ENCODE measurements around the gene ELFN1. TPM values are rescaled to one million over a fixed set of nuclear protein-coding genes. Genes with fewer than 3 reads are reported as not detected.

ELFN1 gene
- total and polyA plus RNA-seq, 7 experiments from 2014 or later = 0.19 TPM; not detected in 6

DNA sequence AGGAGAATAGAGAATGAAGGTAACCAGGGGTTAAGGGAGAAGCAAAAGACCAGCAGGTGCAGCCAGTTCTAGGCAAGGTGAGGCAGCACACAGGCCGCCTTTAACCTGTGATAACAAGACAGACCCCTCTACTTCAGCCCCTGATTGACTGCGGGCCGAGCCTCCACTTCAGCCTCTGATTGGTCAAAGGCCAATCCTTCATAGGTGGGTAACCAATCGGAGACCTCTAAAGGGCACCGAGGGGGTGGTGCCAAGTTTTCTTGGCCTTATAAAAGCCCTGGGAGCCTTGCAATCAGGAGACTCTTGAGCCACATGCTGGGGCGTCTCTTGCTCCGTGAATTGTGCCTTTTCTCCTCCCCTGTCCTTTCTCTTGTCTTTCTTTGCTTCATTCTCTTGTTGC, 98.8 kb downstream of the ELFN1 start:
- Mint-ChIP-seq H3K4me1 (no peaks in the 10 kb centered on the region), H3K27me3 (peaks cover 0 to 4% (median 0%) of the 10 kb centered on the region in 5 donors), H3K9me3 (peaks cover 0 to 15% (median 7%) of the 10 kb centered on the region in 11 donors), H3K4me3 (no peak overlapping the region), H3K27ac (peak overlapping the region in 2 of 9 donors; percentile 7 to 37), H3K36me3 (peaks cover 0 to 6% (median 0%) of the 10 kb centered on the region in 5 donors)
- DNase-seq (no peak), ATAC-seq (no peak)
- Histone ChIP-seq H3K27ac (ENCODE audit: low read depth, low read length) (no peak overlapping the region), H3K36me3 (ENCODE audit: control insufficient read depth in 2 of 3, insufficient read depth in 3 of 3, low read length in 3 of 3) (no peaks in the 10 kb centered on the region), H3K4me3 (ENCODE audit: low read length) (no peak overlapping the region), H3K4me1 (ENCODE audit: control insufficient read depth in 2 of 2, insufficient read depth in 2 of 2, low read length in 2 of 2) (no peaks in the 10 kb centered on the region), H3K27me3 (ENCODE audit: control insufficient read depth in 2 of 2, insufficient read depth in 2 of 2, low read length in 2 of 2) (no peaks in the 10 kb centered on the region), H3K9me3 (ENCODE audit: control insufficient read depth in 2 of 3, low read length in 3 of 3) (peaks cover 0 to 8% (median 0%) of the 10 kb centered on the region in 3 experiments)
- CTCF ChIA-PET = no interaction called here
- POLR2A ChIA-PET = no interaction called here
- intact Hi-C loops (cut with micrococcal nuclease) = no loop called here

- no peak for DNase-seq
- Mint-ChIP-seq H3K36me3 (peaks cover 0 to 6% (median 0%) of the 10 kb centered on the region in 5 donors), H3K9me3 (peaks cover 0 to 16% (median 10%) of the 10 kb centered on the region in 11 donors), H3K27me3 (peaks cover 0 to 4% (median 0%) of the 10 kb centered on the region in 5 donors), H3K4me3 (no peak overlapping the region), H3K4me1 (no peaks in the 10 kb centered on the region), H3K27ac (no peak overlapping the region)
- H3K36me3 ChIP-seq (ENCODE audit: control insufficient read depth in 2 of 3, insufficient read depth in 3 of 3, low read length in 3 of 3) = no peaks in the 10 kb centered on the region
- H3K4me1 ChIP-seq (ENCODE audit: control insufficient read depth in 2 of 2, insufficient read depth in 2 of 2, low read length in 2 of 2) = no peaks in the 10 kb centered on the region
- ChIA-PET POLR2A (no interaction called here), CTCF (no interaction called here)
- H3K4me3 ChIP-seq (ENCODE audit: low read length) = no peak overlapping the region
- ATAC-seq = no peak
- no peaks in the 10 kb centered on the region for H3K27me3 ChIP-seq (ENCODE audit: control insufficient read depth in 2 of 2, insufficient read depth in 2 of 2, low read length in 2 of 2)
- intact Hi-C loops (cut with micrococcal nuclease) = no loop called here
- H3K9me3 ChIP-seq (ENCODE audit: control insufficient read depth in 2 of 3, low read length in 3 of 3) = peaks cover 0 to under 1% (median 0%) of the 10 kb centered on the region in 3 experiments
- H3K27ac ChIP-seq (ENCODE audit: low read depth, low read length) = no peak overlapping the region
Measured at GRCh38 chr7:1769286-1770200, 99.5 kb downstream of the ELFN1 start.

DNA sequence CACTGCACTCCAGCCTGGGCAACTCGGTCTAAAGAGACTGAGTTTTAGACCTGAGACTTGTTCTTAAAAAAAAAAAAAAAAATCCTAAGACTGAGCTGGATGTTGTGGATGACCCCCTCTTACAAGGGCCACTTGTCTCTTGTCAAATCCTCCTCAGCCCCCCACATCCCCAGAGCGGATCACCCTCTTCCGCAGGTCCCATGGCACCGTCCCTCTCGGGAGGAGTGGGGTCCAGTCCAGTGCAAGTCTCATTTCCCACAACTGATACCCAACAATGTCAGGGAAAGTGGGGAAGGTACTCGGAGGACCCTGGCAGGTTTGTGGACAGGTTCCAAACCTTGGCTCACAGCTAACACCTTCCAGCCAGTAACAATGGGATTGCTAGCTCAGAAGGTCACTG, 100.3 kb downstream of the ELFN1 start:
- no peak overlapping the region for H3K4me3 Mint-ChIP-seq
- H3K27me3 Mint-ChIP-seq = peaks cover 0 to 5% (median 3%) of the 10 kb centered on the region in 5 donors
- ATAC-seq (no peak), DNase-seq (no peak)
- Histone ChIP-seq H3K36me3 (ENCODE audit: control insufficient read depth in 2 of 3, insufficient read depth in 3 of 3, low read length in 3 of 3) (no peaks in the 10 kb centered on the region), H3K27ac (ENCODE audit: low read depth, low read length) (no peak overlapping the region), H3K27me3 (ENCODE audit: control insufficient read depth in 2 of 2, insufficient read depth in 2 of 2, low read length in 2 of 2) (no peaks in the 10 kb centered on the region), H3K4me3 (ENCODE audit: low read length) (no peak overlapping the region), H3K9me3 (ENCODE audit: control insufficient read depth in 2 of 3, low read length in 3 of 3) (no peaks in the 10 kb centered on the region), H3K4me1 (ENCODE audit: control insufficient read depth in 2 of 2, insufficient read depth in 2 of 2, low read length in 2 of 2) (no peaks in the 10 kb centered on the region)
- H3K27ac Mint-ChIP-seq = no peak overlapping the region
- H3K9me3 Mint-ChIP-seq = peaks cover under 1 to 22% (median 11%) of the 10 kb centered on the region in 11 donors
- H3K36me3 Mint-ChIP-seq = peaks cover 0 to 6% (median 2%) of the 10 kb centered on the region in 5 donors
- ChIA-PET POLR2A (no interaction called here), CTCF (no interaction called here)
- intact Hi-C loops (cut with micrococcal nuclease) = no loop called here
- no peaks in the 10 kb centered on the region for H3K4me1 Mint-ChIP-seq

- Mint-ChIP-seq H3K36me3 (peaks cover 4 to 19% (median 8%) of the 10 kb centered on the region in 5 donors), H3K27me3 (peaks cover 0 to 17% (median 13%) of the 10 kb centered on the region in 5 donors), H3K4me3 (no peak overlapping the region), H3K4me1 (no peaks in the 10 kb centered on the region), H3K27ac (no peak overlapping the region), H3K9me3 (peaks cover 5 to 48% (median 26%) of the 10 kb centered on the region in 11 donors)
- Histone ChIP-seq H3K27me3 (ENCODE audit: control insufficient read depth in 2 of 2, insufficient read depth in 2 of 2, low read length in 2 of 2) (no peaks in the 10 kb centered on the region), H3K4me3 (ENCODE audit: low read length) (no peak overlapping the region), H3K36me3 (ENCODE audit: control insufficient read depth in 2 of 3, insufficient read depth in 3 of 3, low read length in 3 of 3) (no peaks in the 10 kb centered on the region), H3K9me3 (ENCODE audit: control insufficient read depth in 2 of 3, low read length in 3 of 3) (no peaks in the 10 kb centered on the region), H3K4me1 (ENCODE audit: control insufficient read depth in 2 of 2, insufficient read depth in 2 of 2, low read length in 2 of 2) (no peaks in the 10 kb centered on the region), H3K27ac (ENCODE audit: low read depth, low read length) (no peak overlapping the region)
- intact Hi-C loops (cut with micrococcal nuclease) = no loop called here
- ChIA-PET POLR2A (no interaction called here), CTCF (no interaction called here)
- no peak for DNase-seq
- no peak for ATAC-seq
Measured at GRCh38 chr7:1775389-1775788, 105.3 kb downstream of the ELFN1 start.

- H3K27ac ChIP-seq (ENCODE audit: low read depth, low read length) = no peak overlapping the region
- H3K27me3 ChIP-seq (ENCODE audit: control insufficient read depth in 2 of 2, insufficient read depth in 2 of 2, low read length in 2 of 2) = no peaks in the 10 kb centered on the region
- H3K9me3 ChIP-seq (ENCODE audit: control insufficient read depth in 2 of 3, low read length in 3 of 3) = no peaks in the 10 kb centered on the region
- H3K4me1 Mint-ChIP-seq = no peaks in the 10 kb centered on the region
- ATAC-seq (no peak), DNase-seq (no peak)
- H3K4me1 ChIP-seq (ENCODE audit: control insufficient read depth in 2 of 2, insufficient read depth in 2 of 2, low read length in 2 of 2) = no peaks in the 10 kb centered on the region
- peaks cover 0 to 17% (median 13%) of the 10 kb centered on the region in 5 donors for H3K27me3 Mint-ChIP-seq
- H3K36me3 Mint-ChIP-seq = peaks cover 4 to 19% (median 8%) of the 10 kb centered on the region in 5 donors
- CTCF ChIA-PET = no interaction called here
- H3K36me3 ChIP-seq (ENCODE audit: control insufficient read depth in 2 of 3, insufficient read depth in 3 of 3, low read length in 3 of 3) = no peaks in the 10 kb centered on the region
- no peak overlapping the region for H3K4me3 ChIP-seq (ENCODE audit: low read length)
- POLR2A ChIA-PET = no interaction called here
- no peak overlapping the region for H3K27ac Mint-ChIP-seq
- no peak overlapping the region for H3K4me3 Mint-ChIP-seq
- H3K9me3 Mint-ChIP-seq = peaks cover 5 to 48% (median 26%) of the 10 kb centered on the region in 11 donors
- intact Hi-C loops (cut with micrococcal nuclease) = no loop called here
Measured at GRCh38 chr7:1777122-1777521, 107.0 kb downstream of the ELFN1 start.

DNA sequence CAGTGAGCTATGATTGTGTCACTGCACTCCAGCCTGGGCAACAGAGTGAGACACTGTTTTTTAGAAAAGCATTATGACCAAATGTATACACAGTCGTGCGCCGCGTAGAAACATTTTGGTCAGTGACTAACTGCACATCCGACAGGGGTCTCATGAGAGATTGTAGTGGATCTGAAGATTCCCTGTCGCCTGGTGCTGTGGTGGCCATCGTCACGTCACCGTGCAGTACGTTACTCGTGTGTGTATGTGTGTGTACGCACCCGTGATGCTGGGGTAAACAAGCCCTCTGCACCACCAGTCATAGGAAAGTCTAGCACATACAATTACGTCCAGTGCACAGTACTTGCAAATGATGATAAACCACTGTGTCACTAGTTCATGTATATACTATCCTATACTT, 109.4 kb downstream of the ELFN1 start:
- intact Hi-C loops (cut with micrococcal nuclease) = no loop called here
- CTCF ChIA-PET = no interaction called here
- no peak for ATAC-seq

More for the DNA sequence above, 109.4 kb downstream of the ELFN1 start:
- H3K27ac ChIP-seq (ENCODE audit: low read depth, low read length) = no peak overlapping the region
- H3K27me3 ChIP-seq (ENCODE audit: control insufficient read depth in 2 of 2, insufficient read depth in 2 of 2, low read length in 2 of 2) = no peaks in the 10 kb centered on the region
- no peak overlapping the region for H3K4me3 Mint-ChIP-seq
- no peaks in the 10 kb centered on the region for H3K36me3 ChIP-seq (ENCODE audit: control insufficient read depth in 2 of 3, insufficient read depth in 3 of 3, low read length in 3 of 3)
- no peaks in the 10 kb centered on the region for H3K9me3 ChIP-seq (ENCODE audit: control insufficient read depth in 2 of 3, low read length in 3 of 3)
- no peaks in the 10 kb centered on the region for H3K4me1 ChIP-seq (ENCODE audit: control insufficient read depth in 2 of 2, insufficient read depth in 2 of 2, low read length in 2 of 2)
- no peak overlapping the region for H3K4me3 ChIP-seq (ENCODE audit: low read length)
- H3K36me3 Mint-ChIP-seq = peaks cover 0 to 13% (median 8%) of the 10 kb centered on the region in 5 donors
- peaks cover 0 to 17% (median 13%) of the 10 kb centered on the region in 5 donors for H3K27me3 Mint-ChIP-seq
- peaks cover 5 to 33% (median 18%) of the 10 kb centered on the region in 11 donors for H3K9me3 Mint-ChIP-seq
- no peak overlapping the region for H3K27ac Mint-ChIP-seq
- no peaks in the 10 kb centered on the region for H3K4me1 Mint-ChIP-seq
- POLR2A ChIA-PET = no interaction called here
- DNase-seq = no peak

Data from naive thymus-derived CD4-positive, alpha-beta T cell (primary cell).